Fibroblast of the conjunctiva (primary cell): ENCODE results near the gene KCNAB2.
"Not testable (repeated sequence)": the region's sequence is repeated elsewhere in the genome, so short reads cannot be mapped to it uniquely, and the experiment has no call there.

ENCODE experiments used
- DNase-seq: peaks from one replicate; pipeline ENCODE4 v3.0.0-alpha.2; 2010; ENCODE audit warnings: low read depth

The KCNAB2 gene

GRCh38 chr1:6056572-6056948 is 10.9 kb downstream of the KCNAB2 start:
- DNase-seq = no peak

GRCh38 chr1:6057170-6057845 is 11.6 kb downstream of the KCNAB2 start:
- DNase-seq = no peak

- DNase-seq = no peak
These were observed 14.2 kb downstream of the KCNAB2 start for GRCh38 chr1:6059866-6060265.

GRCh38 chr1:6062670-6063069 is 17.0 kb downstream of the KCNAB2 start:
- DNase-seq = no peak

GRCh38 chr1:6063532-6064053 is 17.9 kb downstream of the KCNAB2 start:
- not testable (repeated sequence) for DNase-seq

GRCh38 chr1:6065093-6065858 is 19.6 kb downstream of the KCNAB2 start:
- DNase-seq = no peak

GRCh38 chr1:6066680-6067079 is 21.0 kb downstream of the KCNAB2 start:
- DNase-seq = no peak

- no peak for DNase-seq
These were observed 22.4 kb downstream of the KCNAB2 start for GRCh38 chr1:6068073-6068472.

- DNase-seq = no peak
These were observed 23.2 kb downstream of the KCNAB2 start for GRCh38 chr1:6068932-6069331.

- DNase-seq = no peak
These were observed 23.9 kb downstream of the KCNAB2 start for GRCh38 chr1:6069573-6069972.

- no peak for DNase-seq
These were observed 24.8 kb downstream of the KCNAB2 start for GRCh38 chr1:6070450-6070974.

- no peak for DNase-seq
These were observed 25.5 kb downstream of the KCNAB2 start for GRCh38 chr1:6071219-6071618.

- DNase-seq = no peak
These were observed 27.2 kb downstream of the KCNAB2 start for GRCh38 chr1:6072774-6073479.

- no peak for DNase-seq
These were observed 27.9 kb downstream of the KCNAB2 start for GRCh38 chr1:6073480-6074053.

- no peak for DNase-seq
These were observed 28.7 kb downstream of the KCNAB2 start for GRCh38 chr1:6074192-6074901.

- no peak for DNase-seq
These were observed 30.1 kb downstream of the KCNAB2 start for GRCh38 chr1:6075748-6076147.

- not testable (repeated sequence) for DNase-seq
These were observed 31.4 kb downstream of the KCNAB2 start for GRCh38 chr1:6077061-6077460.

- DNase-seq = no peak
These were observed 31.8 kb downstream of the KCNAB2 start for GRCh38 chr1:6077506-6077905.

GRCh38 chr1:6077919-6078318 is 32.2 kb downstream of the KCNAB2 start:
- no peak for DNase-seq

GRCh38 chr1:6080469-6080868 is 34.8 kb downstream of the KCNAB2 start:
- DNase-seq = no peak

GRCh38 chr1:6081901-6082300 is 36.2 kb downstream of the KCNAB2 start:
- no peak for DNase-seq
